Hepatocyte (in vitro differentiated cells): ENCODE measurements around the gene AP5B1.

ENCODE experiments used
- EZH2 ChIP-seq: fragments of 200-600 bp; sonication (generic); IDR thresholded peaks from 2 replicates; pipeline ENCODE4 v1.6.1; 2016; ENCODE audit warnings: antibody characterized with exemption, mild to moderate bottlenecking, borderline replicate concordance
- TF ChIP-seq, protein P1 (sequence below): fragments of 200-600 bp; sonication (generic); IDR thresholded peaks from 2 replicates; pipeline ENCODE4 v1.5.1; 2016; ENCODE audit warnings: antibody characterized with exemption, mild to moderate bottlenecking; ENCODE audit not compliant: poor library complexity

DNA sequence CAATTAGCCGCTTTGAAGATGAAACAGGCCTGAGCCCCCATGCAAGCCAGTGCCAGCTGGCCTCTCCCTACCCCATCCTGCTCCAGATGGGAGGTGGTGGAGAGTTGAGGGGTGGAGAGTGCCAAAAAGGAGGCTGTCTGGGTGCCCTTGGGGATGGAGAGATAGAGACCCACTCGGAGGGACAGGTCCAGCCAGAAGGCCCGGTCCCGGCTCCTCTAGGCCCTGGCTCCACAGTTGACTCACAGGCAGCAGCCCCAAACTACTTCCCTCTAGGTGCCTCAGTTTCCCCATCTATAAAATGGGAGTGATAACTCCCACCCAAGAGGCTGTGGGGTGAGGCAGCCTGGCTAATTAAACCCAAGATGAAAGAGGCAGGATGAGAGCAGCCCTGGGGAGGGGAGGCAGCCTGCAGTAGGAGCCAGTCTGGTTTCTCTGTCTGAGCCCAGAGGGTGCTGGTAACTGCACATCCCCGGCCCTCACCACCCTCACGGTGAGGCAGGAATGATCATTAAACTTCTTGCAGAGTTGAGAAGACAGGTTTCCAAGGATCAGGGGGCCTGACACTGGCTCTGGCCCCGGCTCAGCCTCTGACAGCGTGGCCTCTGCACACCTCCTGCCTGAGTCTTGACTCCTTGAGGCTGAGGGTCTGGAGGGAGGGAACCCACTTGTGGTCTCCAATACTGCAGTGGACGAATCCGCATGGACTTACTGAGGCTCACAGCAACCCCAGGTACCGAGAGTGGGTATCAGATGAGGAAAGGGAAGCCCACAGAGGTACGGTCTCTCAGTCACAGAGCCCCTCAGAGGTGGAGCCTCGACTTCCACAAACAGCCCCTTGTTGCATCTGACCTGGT, 1.4 kb upstream of the AP5B1 start:
- TF ChIP-seq, protein P1, sequence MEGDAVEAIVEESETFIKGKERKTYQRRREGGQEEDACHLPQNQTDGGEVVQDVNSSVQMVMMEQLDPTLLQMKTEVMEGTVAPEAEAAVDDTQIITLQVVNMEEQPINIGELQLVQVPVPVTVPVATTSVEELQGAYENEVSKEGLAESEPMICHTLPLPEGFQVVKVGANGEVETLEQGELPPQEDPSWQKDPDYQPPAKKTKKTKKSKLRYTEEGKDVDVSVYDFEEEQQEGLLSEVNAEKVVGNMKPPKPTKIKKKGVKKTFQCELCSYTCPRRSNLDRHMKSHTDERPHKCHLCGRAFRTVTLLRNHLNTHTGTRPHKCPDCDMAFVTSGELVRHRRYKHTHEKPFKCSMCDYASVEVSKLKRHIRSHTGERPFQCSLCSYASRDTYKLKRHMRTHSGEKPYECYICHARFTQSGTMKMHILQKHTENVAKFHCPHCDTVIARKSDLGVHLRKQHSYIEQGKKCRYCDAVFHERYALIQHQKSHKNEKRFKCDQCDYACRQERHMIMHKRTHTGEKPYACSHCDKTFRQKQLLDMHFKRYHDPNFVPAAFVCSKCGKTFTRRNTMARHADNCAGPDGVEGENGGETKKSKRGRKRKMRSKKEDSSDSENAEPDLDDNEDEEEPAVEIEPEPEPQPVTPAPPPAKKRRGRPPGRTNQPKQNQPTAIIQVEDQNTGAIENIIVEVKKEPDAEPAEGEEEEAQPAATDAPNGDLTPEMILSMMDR, result no peak
- no peak for TF ChIP-seq EZH2
